ENCODE results near the gene SCD5. TPM values are rescaled to one million over a fixed set of nuclear protein-coding genes. Genes with fewer than 3 reads are reported as not detected.

Gene SCD5
- total and polyA plus RNA-seq, 2 of the 8 experiments (the other 6 are each of a cell fraction or from before 2014, with no cell fraction given) = 0.92 to 1.2 TPM

GRCh38 chr4:82704156-82704555 is 94.4 kb downstream of the SCD5 start:
- H3K23ac ChIP-seq (ENCODE audit: insufficient read length) = no peak overlapping the region
- no peaks in the 10 kb centered on the region for H3K79me1 ChIP-seq (ENCODE audit: low read depth, low read length)
- no peak overlapping the region for H2BK15ac ChIP-seq (ENCODE audit: low read length)
- FAIRE-seq = no peak
- no peak overlapping the region for H4K5ac ChIP-seq (ENCODE audit: insufficient read length, low read depth, low read length)
- peaks cover 0 to 4% (median 1%) of the 10 kb centered on the region in 4 experiments; a peak in 3 of 7 replicates for H3K4me1 ChIP-seq (replicated peaks in 1 of 4; ENCODE audit: control insufficient read depth in 3 of 4, insufficient read depth in 4 of 4, low read length in 3 of 4)
- no peak overlapping the region for H2BK120ac ChIP-seq (replicated peaks; ENCODE audit: low read depth, low read length)
- H3K27me3 ChIP-seq (replicated peaks in 1 of 4; ENCODE audit: control insufficient read depth in 3 of 4, extremely low read depth in 1 of 4, insufficient read depth in 3 of 4, low read length in 3 of 4) = no peaks in the 10 kb centered on the region
- no peak overlapping the region for H4K91ac ChIP-seq (replicated peaks; ENCODE audit: insufficient read length, low read length)
- H3K56ac ChIP-seq (replicated peaks; ENCODE audit: insufficient read length, low read depth, low read length) = no peak overlapping the region
- 91% methylated on average over 6 of the region's 6 CpGs; no CpG with 5 or more reads in 1 of the 2 experiments for WGBS, 2 experiments (ENCODE audit: extremely low coverage in 1 of 2, insufficient coverage in 1 of 2, insufficient read length in 1 of 2, insufficient replicate concordance in 2 of 2, low coverage in 1 of 2, low lambda C conversion rate in 2 of 2, missing lambda C conversion rate in 1 of 2)
- no peaks in the 10 kb centered on the region for H3K79me2 ChIP-seq (ENCODE audit: control insufficient read depth in 1 of 2, insufficient read depth in 2 of 2, low read length in 2 of 2)
- H3K23me2 ChIP-seq (ENCODE audit: low read depth, low read length) = no peaks in the 10 kb centered on the region
- no peak overlapping the region for H4K8ac ChIP-seq (ENCODE audit: extremely low read depth, insufficient read depth, low read length)
- CTCF ChIA-PET (ENCODE audit: partially characterized antibody) = interaction anchor here (0.9 to 7.0 kb wide), 8 partner anchors 12 to 149 kb away, joined by 3 to 60 read pairs (median 4); no protein-coding TSS in a partner anchor
- no peaks in the 10 kb centered on the region for H4K20me1 ChIP-seq (replicated peaks in 1 of 2; ENCODE audit: control insufficient read depth in 1 of 2, insufficient read depth in 2 of 2, low read length in 2 of 2)
- no peak overlapping the region for H2BK12ac ChIP-seq (ENCODE audit: low read depth, low read length)
- no peaks in the 10 kb centered on the region for H3K9me3 ChIP-seq (ENCODE audit: insufficient read depth in 2 of 2, low read depth in 1 of 2, low read length in 1 of 2)
- no peak overlapping the region for H2BK5ac ChIP-seq (ENCODE audit: low read depth, low read length)
- H3K9ac ChIP-seq (replicated peaks in 1 of 4; ENCODE audit: extremely low read depth in 1 of 4, low read depth in 3 of 4, low read length in 3 of 4) = no peak overlapping the region
- H2AK5ac ChIP-seq (ENCODE audit: low read depth, low read length) = no peak overlapping the region
- no peaks in the 10 kb centered on the region for H3K36me3 ChIP-seq (ENCODE audit: control insufficient read depth in 2 of 4, insufficient read depth in 4 of 4, low read length in 3 of 4)
- POLR2A ChIA-PET (ENCODE audit: partially characterized antibody) = interaction anchor here (1.2 kb wide), 1 partner anchor 19 kb away, joined by 4 read pairs; no protein-coding TSS in a partner anchor
- H2AFZ ChIP-seq (ENCODE audit: low read length) = no peak overlapping the region
- H3K4me2 ChIP-seq (ENCODE audit: insufficient read depth in 1 of 2, low read depth in 2 of 2, low read length in 2 of 2) = no peak overlapping the region
- H3K4ac ChIP-seq (replicated peaks; ENCODE audit: insufficient read length, low read depth, low read length) = no peak overlapping the region
- H3K27ac ChIP-seq (ENCODE audit: low read depth, low read length) = no peak overlapping the region
- no peak for DNase-seq (ENCODE audit: low read depth in 1 of 2, low spot score in 2 of 2)
- H3K14ac ChIP-seq (ENCODE audit: insufficient read length) = no peak overlapping the region
- H3K18ac ChIP-seq (ENCODE audit: extremely low read depth, low read length) = no peak overlapping the region
- no peak overlapping the region for H3K4me3 ChIP-seq (ENCODE audit: extremely low read depth in 1 of 4, insufficient read depth in 2 of 4, low read depth in 3 of 4, low read length in 4 of 4)
- H2BK20ac ChIP-seq (ENCODE audit: low read length) = no peak overlapping the region
- TF ChIP-seq CEBPB (IDR thresholded peaks at IDR 0.05; ENCODE audit: low read depth, low read length) (no peak), SRF (IDR thresholded peaks at IDR 0.05; ENCODE audit: low read depth, low read length) (no peak), SAP30 (IDR thresholded peaks at IDR 0.05; ENCODE audit: insufficient read depth, insufficient replicate concordance, low read length) (no peak), CBX5 (IDR thresholded peaks at IDR 0.05; ENCODE audit: low read depth, low read length) (no peak), GABPA (IDR thresholded peaks at IDR 0.05; ENCODE audit: borderline replicate concordance, insufficient read depth, low read length) (no peak), CHD1 (IDR thresholded peaks at IDR 0.05; ENCODE audit: low read depth, low read length) (no peak), CBX8 (IDR thresholded peaks at IDR 0.05; ENCODE audit: borderline replicate concordance, low read depth, low read length) (no peak), NRF1 (IDR thresholded peaks at IDR 0.05; ENCODE audit: low read depth, low read length) (no peak), CREB1 (IDR thresholded peaks at IDR 0.05) (no peak), MAFK (IDR thresholded peaks at IDR 0.05; ENCODE audit: low read depth, low read length) (no peak), RFX5 (IDR thresholded peaks at IDR 0.05; ENCODE audit: borderline replicate concordance, low read depth, low read length) (no peak), NANOG (IDR thresholded peaks at IDR 0.05; ENCODE audit: insufficient read depth, low read depth, low read length, poor library complexity, severe bottlenecking) (no peak), TAF7 (optimal IDR thresholded peaks at IDR 0.05; ENCODE audit: borderline replicate concordance, low read depth, low read length) (no peak)
- TF ChIP-seq, protein P1, sequence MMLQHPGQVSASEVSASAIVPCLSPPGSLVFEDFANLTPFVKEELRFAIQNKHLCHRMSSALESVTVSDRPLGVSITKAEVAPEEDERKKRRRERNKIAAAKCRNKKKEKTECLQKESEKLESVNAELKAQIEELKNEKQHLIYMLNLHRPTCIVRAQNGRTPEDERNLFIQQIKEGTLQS (IDR thresholded peaks at IDR 0.05; ENCODE audit: insufficient read depth, low read depth, low read length) = no peak
